HepG2 (cell line): ENCODE data around the gene COQ10B. TPM values are rescaled to one million over a fixed set of nuclear protein-coding genes. Genes with fewer than 3 reads are reported as not detected.

ENCODE experiments used
- AGO2 ChIP-seq: fragments of 200-400 bp; formaldehyde crosslinking; optimal IDR thresholded peaks from 2 replicates; pipeline ENCODE3; 2017; ENCODE audit warnings: mild to moderate bottlenecking, low read depth, low read length, moderate library complexity
- CHCHD3 ChIP-seq: sonication (generic); formaldehyde crosslinking; IDR thresholded peaks from 2 replicates; pipeline ENCODE4 v1.8.0; 2022; ENCODE audit warnings: mild to moderate bottlenecking, missing genetic modification reagents, moderate library complexity
- DNMT3B ChIP-seq: conservative IDR thresholded peaks from 2 replicates; pipeline ENCODE4 v1.6.1; 2016; ENCODE audit warnings: missing biosample characterization, control low read depth
- FOSL1 ChIP-seq: sonication (generic); formaldehyde crosslinking; IDR thresholded peaks from 2 replicates; pipeline ENCODE4 v1.9.0; 2021; ENCODE audit warnings: missing genetic modification reagents, borderline replicate concordance
- FOSL2 ChIP-seq: sonication (generic); formaldehyde crosslinking; IDR thresholded peaks from 2 replicates; pipeline ENCODE4 v1.4.0; 2020; ENCODE audit warnings: missing genetic modification reagents
- FOXA1 ChIP-seq, 2 experiments: fragments of 450-650 bp in 1 of 2; sonication (generic) in 1 of 2; formaldehyde crosslinking in 1 of 2; IDR thresholded peaks; 2 replicates each; pipeline versions ENCODE4 v1.4.0 to v1.6.1; 2016 to 2020; ENCODE audit warnings: missing genetic modification reagents in 1 of 2
- IRX3 ChIP-seq: sonication (generic); formaldehyde crosslinking; IDR thresholded peaks from 2 replicates; pipeline ENCODE4 v1.8.1; 2023; ENCODE audit warnings: mild to moderate bottlenecking, low read depth, missing genetic modification reagents, borderline replicate concordance
- ISX ChIP-seq: sonication (generic); formaldehyde crosslinking; conservative IDR thresholded peaks from 2 replicates; pipeline ENCODE4 v1.5.0; 2020; ENCODE audit warnings: missing genetic modification reagents
- MYC ChIP-seq: sonication (generic); formaldehyde crosslinking; IDR thresholded peaks from 2 replicates; pipeline ENCODE4 v1.9.0; 2021; ENCODE audit warnings: missing genetic modification reagents, borderline replicate concordance
- NCOA1 ChIP-seq: sonication (generic); formaldehyde crosslinking; IDR thresholded peaks from 2 replicates; pipeline ENCODE4 v1.9.0; 2021; ENCODE audit warnings: missing genetic modification reagents
- NFE2L2 ChIP-seq: fragments of 150-350 bp; IDR thresholded peaks from 2 replicates; pipeline ENCODE4 v1.6.1; 2014; ENCODE audit warnings: low read length
- NFIB ChIP-seq: sonication (generic); formaldehyde crosslinking; IDR thresholded peaks from 2 replicates; pipeline ENCODE4 v1.9.0; 2021; ENCODE audit warnings: missing genetic modification reagents, mild to moderate bottlenecking, borderline replicate concordance
- SALL1 ChIP-seq: sonication (generic); formaldehyde crosslinking; IDR thresholded peaks from 2 replicates; pipeline ENCODE4 v1.8.0; 2022; ENCODE audit warnings: mild to moderate bottlenecking, missing genetic modification reagents
- SMAD3 ChIP-seq: sonication (generic); formaldehyde crosslinking; IDR thresholded peaks from 2 replicates; pipeline ENCODE4 v1.4.0; 2020; ENCODE audit warnings: missing genetic modification reagents
- ZFP62 ChIP-seq: sonication (generic); formaldehyde crosslinking; IDR thresholded peaks from 2 replicates; pipeline ENCODE4 v1.4.0; 2020; ENCODE audit warnings: missing genetic modification reagents
- ZNF33B ChIP-seq: sonication (generic); formaldehyde crosslinking; IDR thresholded peaks from 2 replicates; pipeline ENCODE4 v1.5.1; 2020; ENCODE audit warnings: mild to moderate bottlenecking, missing genetic modification reagents
- ZNF629 ChIP-seq: sonication (generic); formaldehyde crosslinking; conservative IDR thresholded peaks from 2 replicates; pipeline ENCODE4 v1.5.0; 2020; ENCODE audit warnings: missing genetic modification reagents
- ZNF850 ChIP-seq: sonication (generic); formaldehyde crosslinking; conservative IDR thresholded peaks from 2 replicates; pipeline ENCODE4 v1.9.0; 2021; ENCODE audit warnings: mild to moderate bottlenecking, missing genetic modification reagents
- polyA plus RNA-seq, 8 experiments: library from polyadenylated mRNA; depleted of rRNA in 3 of 8; stranded (reverse) in 7 of 8; unstranded in 1 of 8; fragments of >200 nt; fragmentation: Illumina TruSeq in 4 of 8; extraction: Trizol in 4 of 8; gene quantifications; 2 replicates each; pipeline versions ENCODE4 v1.2.1 to v1.2.3, GENCODE V29; 2011 to 2016; ENCODE audit warnings: low read depth in 4 of 8, missing spikeins in 1 of 8, mixed read lengths in 1 of 8; ENCODE audit not compliant: insufficient read depth in 1 of 8
- total RNA-seq, 5 experiments: library from RNA; depleted of rRNA; stranded (reverse); fragments of >200 nt; fragmentation: Illumina TruSeq; extraction: Trizol; gene quantifications; 2 replicates each; pipeline ENCODE4 v1.2.3, GENCODE V29; 2016; ENCODE audit warnings: low read depth in 1 of 5
- TF ChIP-seq, protein P1 (sequence below): sonication (generic); formaldehyde crosslinking; IDR thresholded peaks from 2 replicates; pipeline ENCODE4 v1.4.0; 2020; ENCODE audit warnings: missing genetic modification reagents, mild to moderate bottlenecking, borderline replicate concordance
- TF ChIP-seq, protein P2 (sequence below): sonication (generic); formaldehyde crosslinking; IDR thresholded peaks from 2 replicates; pipeline ENCODE4 v1.4.0; 2020; ENCODE audit warnings: missing genetic modification reagents
- TF ChIP-seq, protein P3 (sequence below): sonication (generic); formaldehyde crosslinking; IDR thresholded peaks from 2 replicates; pipeline ENCODE4 v1.8.0; 2022; ENCODE audit warnings: mild to moderate bottlenecking, missing genetic modification reagents; ENCODE audit not compliant: insufficient replicate concordance
- TF ChIP-seq, protein P4 (sequence below): sonication (generic); formaldehyde crosslinking; IDR thresholded peaks from 2 replicates; pipeline ENCODE4 v1.4.0; 2020; ENCODE audit warnings: low read depth, mild to moderate bottlenecking, missing genetic modification reagents

COQ10B gene
- total and polyA plus RNA-seq, 2 of the 13 experiments (the other 11 are each of a cell fraction or from before 2014, with no cell fraction given): 4.6 to 34.9 TPM

DNA sequence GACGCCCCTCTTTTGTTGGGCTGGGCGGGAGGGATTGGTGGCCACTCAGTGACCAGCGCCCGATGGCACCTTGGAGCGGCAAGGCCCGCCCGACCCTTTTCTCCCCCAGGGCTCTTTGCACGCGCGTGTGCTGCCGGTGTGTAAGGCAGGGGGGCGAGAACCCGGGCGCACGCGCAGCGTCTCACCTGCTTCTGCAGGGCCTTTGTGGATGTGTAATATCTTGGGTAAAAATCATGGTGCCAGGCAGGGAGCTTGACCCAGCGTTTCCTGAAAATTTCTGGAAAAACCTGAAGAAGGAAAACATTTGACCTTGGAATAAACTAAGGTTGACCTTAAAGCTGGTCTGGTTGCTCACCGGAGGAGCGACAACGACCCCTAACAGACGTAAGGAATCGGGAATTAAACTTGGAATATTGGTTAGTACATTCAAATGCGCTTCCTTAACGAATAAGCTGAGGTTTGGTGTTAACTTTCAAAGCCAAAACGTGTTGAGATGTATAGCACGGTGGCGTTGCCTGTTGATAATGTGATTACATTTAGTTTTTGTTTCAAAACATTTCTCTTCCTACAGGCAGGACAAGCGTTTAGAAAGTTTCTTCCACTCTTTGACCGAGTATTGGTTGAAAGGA lies 47.3 kb downstream of the COQ10B start (continued):
- TF ChIP-seq FOXA1 (IDR thresholded peaks at IDR 0.05) (no peak), FOXA1 (CRISPR knock-in tag; IDR thresholded peaks at IDR 0.05) (no peak), FOSL1 (CRISPR knock-in tag) (peak; percentile 9; the same call in 1 of the 2 replicates), NFE2L2 (no peak), FOSL2 (no peak), IRX3 (CRISPR knock-in tag) (no peak), NFIB (CRISPR knock-in tag) (no peak), DNMT3B (no peak), ISX (0 out of 2 replicates have a peak, but pooled peaks have one; percentile 34), SMAD3 (CRISPR knock-in tag) (no peak), ZNF33B (CRISPR knock-in tag) (peak; percentile 25; the same call in 1 of the 2 replicates), CHCHD3 (CRISPR knock-in tag) (no peak), ZFP62 (CRISPR knock-in tag) (no peak), ZNF850 (CRISPR knock-in tag) (no peak), SALL1 (CRISPR knock-in tag) (no peak), ZNF629 (CRISPR knock-in tag) (no peak), NCOA1 (CRISPR knock-in tag) (0 out of 2 replicates have a peak, but pooled peaks have one; percentile 16), MYC (no peak; the same call in 1 of the 2 replicates), AGO2 (peak; percentile 84)
- TF ChIP-seq, protein P1, sequence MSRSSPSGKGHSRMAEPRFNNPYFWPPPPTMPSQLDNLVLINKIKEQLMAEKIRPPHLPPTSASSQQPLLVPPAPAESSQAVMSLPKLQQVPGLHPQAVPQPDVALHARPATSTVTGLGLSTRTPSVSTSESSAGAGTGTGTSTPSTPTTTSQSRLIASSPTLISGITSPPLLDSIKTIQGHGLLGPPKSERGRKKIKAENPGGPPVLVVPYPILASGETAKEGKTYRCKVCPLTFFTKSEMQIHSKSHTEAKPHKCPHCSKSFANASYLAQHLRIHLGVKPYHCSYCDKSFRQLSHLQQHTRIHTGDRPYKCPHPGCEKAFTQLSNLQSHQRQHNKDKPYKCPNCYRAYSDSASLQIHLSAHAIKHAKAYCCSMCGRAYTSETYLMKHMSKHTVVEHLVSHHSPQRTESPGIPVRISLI (CRISPR knock-in tag): no peak
- TF ChIP-seq, protein P2, sequence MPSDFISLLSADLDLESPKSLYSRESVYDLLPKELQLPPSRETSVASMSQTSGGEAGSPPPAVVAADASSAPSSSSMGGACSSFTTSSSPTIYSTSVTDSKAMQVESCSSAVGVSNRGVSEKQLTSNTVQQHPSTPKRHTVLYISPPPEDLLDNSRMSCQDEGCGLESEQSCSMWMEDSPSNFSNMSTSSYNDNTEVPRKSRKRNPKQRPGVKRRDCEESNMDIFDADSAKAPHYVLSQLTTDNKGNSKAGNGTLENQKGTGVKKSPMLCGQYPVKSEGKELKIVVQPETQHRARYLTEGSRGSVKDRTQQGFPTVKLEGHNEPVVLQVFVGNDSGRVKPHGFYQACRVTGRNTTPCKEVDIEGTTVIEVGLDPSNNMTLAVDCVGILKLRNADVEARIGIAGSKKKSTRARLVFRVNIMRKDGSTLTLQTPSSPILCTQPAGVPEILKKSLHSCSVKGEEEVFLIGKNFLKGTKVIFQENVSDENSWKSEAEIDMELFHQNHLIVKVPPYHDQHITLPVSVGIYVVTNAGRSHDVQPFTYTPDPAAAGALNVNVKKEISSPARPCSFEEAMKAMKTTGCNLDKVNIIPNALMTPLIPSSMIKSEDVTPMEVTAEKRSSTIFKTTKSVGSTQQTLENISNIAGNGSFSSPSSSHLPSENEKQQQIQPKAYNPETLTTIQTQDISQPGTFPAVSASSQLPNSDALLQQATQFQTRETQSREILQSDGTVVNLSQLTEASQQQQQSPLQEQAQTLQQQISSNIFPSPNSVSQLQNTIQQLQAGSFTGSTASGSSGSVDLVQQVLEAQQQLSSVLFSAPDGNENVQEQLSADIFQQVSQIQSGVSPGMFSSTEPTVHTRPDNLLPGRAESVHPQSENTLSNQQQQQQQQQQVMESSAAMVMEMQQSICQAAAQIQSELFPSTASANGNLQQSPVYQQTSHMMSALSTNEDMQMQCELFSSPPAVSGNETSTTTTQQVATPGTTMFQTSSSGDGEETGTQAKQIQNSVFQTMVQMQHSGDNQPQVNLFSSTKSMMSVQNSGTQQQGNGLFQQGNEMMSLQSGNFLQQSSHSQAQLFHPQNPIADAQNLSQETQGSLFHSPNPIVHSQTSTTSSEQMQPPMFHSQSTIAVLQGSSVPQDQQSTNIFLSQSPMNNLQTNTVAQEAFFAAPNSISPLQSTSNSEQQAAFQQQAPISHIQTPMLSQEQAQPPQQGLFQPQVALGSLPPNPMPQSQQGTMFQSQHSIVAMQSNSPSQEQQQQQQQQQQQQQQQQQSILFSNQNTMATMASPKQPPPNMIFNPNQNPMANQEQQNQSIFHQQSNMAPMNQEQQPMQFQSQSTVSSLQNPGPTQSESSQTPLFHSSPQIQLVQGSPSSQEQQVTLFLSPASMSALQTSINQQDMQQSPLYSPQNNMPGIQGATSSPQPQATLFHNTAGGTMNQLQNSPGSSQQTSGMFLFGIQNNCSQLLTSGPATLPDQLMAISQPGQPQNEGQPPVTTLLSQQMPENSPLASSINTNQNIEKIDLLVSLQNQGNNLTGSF (CRISPR knock-in tag): peak; percentile 72; the same call in 1 of the 2 replicates
- TF ChIP-seq, protein P3, sequence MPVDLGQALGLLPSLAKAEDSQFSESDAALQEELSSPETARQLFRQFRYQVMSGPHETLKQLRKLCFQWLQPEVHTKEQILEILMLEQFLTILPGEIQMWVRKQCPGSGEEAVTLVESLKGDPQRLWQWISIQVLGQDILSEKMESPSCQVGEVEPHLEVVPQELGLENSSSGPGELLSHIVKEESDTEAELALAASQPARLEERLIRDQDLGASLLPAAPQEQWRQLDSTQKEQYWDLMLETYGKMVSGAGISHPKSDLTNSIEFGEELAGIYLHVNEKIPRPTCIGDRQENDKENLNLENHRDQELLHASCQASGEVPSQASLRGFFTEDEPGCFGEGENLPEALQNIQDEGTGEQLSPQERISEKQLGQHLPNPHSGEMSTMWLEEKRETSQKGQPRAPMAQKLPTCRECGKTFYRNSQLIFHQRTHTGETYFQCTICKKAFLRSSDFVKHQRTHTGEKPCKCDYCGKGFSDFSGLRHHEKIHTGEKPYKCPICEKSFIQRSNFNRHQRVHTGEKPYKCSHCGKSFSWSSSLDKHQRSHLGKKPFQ (CRISPR knock-in tag): no peak
- TF ChIP-seq, protein P4, sequence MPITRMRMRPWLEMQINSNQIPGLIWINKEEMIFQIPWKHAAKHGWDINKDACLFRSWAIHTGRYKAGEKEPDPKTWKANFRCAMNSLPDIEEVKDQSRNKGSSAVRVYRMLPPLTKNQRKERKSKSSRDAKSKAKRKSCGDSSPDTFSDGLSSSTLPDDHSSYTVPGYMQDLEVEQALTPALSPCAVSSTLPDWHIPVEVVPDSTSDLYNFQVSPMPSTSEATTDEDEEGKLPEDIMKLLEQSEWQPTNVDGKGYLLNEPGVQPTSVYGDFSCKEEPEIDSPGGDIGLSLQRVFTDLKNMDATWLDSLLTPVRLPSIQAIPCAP: no peak
